Panc1 (cell line): ENCODE measurements around the gene CAGE1. TPM values are rescaled to one million over a fixed set of nuclear protein-coding genes. Genes with fewer than 3 reads are reported as not detected.

Experiments
- ATAC-seq: fragments of 200-7000 bp; cut with Tn5 transposase; 2 replicates; pipeline ENCODE4 v1.9.1; 2020; ENCODE audit warnings: mild to moderate bottlenecking, moderate library complexity
- BruUV-seq: library from RNA; stranded (reverse); fragments of 400-500 nt; replicated peaks from 2 replicates; lab custom pipeline; 2021; lab: Mats Ljungman, UMichigan
- CTCF ChIA-PET: fragments of 300-600 bp; sonication (Branson Sonifier 250); formaldehyde crosslinking; loops from one replicate; lab custom pipeline; 2022; ENCODE audit warnings: antibody characterized with exemption; lab: Charles Lee
- POLR2A ChIA-PET: fragments of 300-600 bp; sonication (Branson Sonifier 250); formaldehyde crosslinking; loops from one replicate; lab custom pipeline; 2022; ENCODE audit warnings: antibody characterized with exemption; lab: Charles Lee
- DNase-seq: peaks from one replicate; pipeline ENCODE4 v3.0.0-alpha.2; 2010; ENCODE audit warnings: low read depth, low spot score
- H3K27ac ChIP-seq: 2 replicates; pipeline ENCODE4 v1.5.1; 2011; ENCODE audit warnings: mild to moderate bottlenecking, low read length, inconsistent platforms
- H3K27me3 ChIP-seq: fragments of 200-500 bp; sonication (Bioruptor generic); 2 replicates; pipeline ENCODE4 v1.6.0; 2014; ENCODE audit warnings: low read length, inconsistent platforms; ENCODE audit not compliant: control insufficient read depth, insufficient read depth
- H3K36me3 ChIP-seq: fragments of 200-500 bp; sonication (Bioruptor generic); 2 replicates; pipeline ENCODE4 v1.5.1; 2014; ENCODE audit warnings: inconsistent platforms, mild to moderate bottlenecking, low read length, moderate library complexity; ENCODE audit not compliant: control insufficient read depth, insufficient read depth
- H3K4me1 ChIP-seq: 2 replicates; pipeline ENCODE4 v1.5.1; 2011; ENCODE audit warnings: inconsistent platforms, mild to moderate bottlenecking, low read length, moderate library complexity; ENCODE audit not compliant: control insufficient read depth, insufficient read depth
- H3K4me3 ChIP-seq, 2 experiments: 2 replicates each; pipeline ENCODE4 v1.5.1; 2011 to 2012; ENCODE audit warnings: low read depth in 2 of 2, low read length in 2 of 2, mild to moderate bottlenecking in 2 of 2, inconsistent platforms in 1 of 2, moderate library complexity in 1 of 2
- H3K9me3 ChIP-seq: fragments of 200-500 bp; sonication (Bioruptor generic); 2 replicates; pipeline ENCODE4 v1.5.1; 2014; ENCODE audit warnings: low read depth, mild to moderate bottlenecking, inconsistent platforms, low read length, moderate library complexity; ENCODE audit not compliant: control insufficient read depth, insufficient read depth
- CTCF ChIP-seq: fragments of 450-650 bp; IDR thresholded peaks from 2 replicates; pipeline ENCODE4 v1.5.1; 2017; ENCODE audit warnings: mild to moderate bottlenecking
- POLR2AphosphoS5 ChIP-seq: IDR thresholded peaks from 2 replicates; pipeline ENCODE4 v1.6.1; 2012; ENCODE audit warnings: mild to moderate bottlenecking, low read depth, low read length, moderate library complexity
- REST ChIP-seq, 2 experiments: IDR thresholded peaks; 2 replicates each; pipeline ENCODE4 v1.6.1; 2011 to 2012; ENCODE audit warnings: low read depth in 2 of 2, control low read depth in 1 of 2, low read length in 1 of 2, mild to moderate bottlenecking in 1 of 2, moderate library complexity in 1 of 2; ENCODE audit not compliant: insufficient read depth in 1 of 2
- SIN3A ChIP-seq: IDR thresholded peaks from 2 replicates; pipeline ENCODE4 v1.6.1; 2012; ENCODE audit warnings: low read depth, mild to moderate bottlenecking, low read length, moderate library complexity, borderline replicate concordance; ENCODE audit not compliant: insufficient read depth
- TCF7L2 ChIP-seq: IDR thresholded peaks from 2 replicates; pipeline ENCODE4 v1.6.1; 2011; ENCODE audit warnings: mild to moderate bottlenecking, low read depth, low read length, inconsistent platforms
- in situ Hi-C: cut with HindIII; loops from 2 replicates; pipeline ENCODE4 v1.10.0; 2016; ENCODE audit warnings: low sequenced_read_pairs, low pct_unique_long_range_greater_than_20kb
- intact Hi-C: fragments of 100-400 bp; cut with micrococcal nuclease; formaldehyde crosslinking; loops from one replicate; pipeline ENCODE4 v1.10.0; 2022; ENCODE audit not compliant: unreplicated experiment
- total RNA-seq: library from RNA; stranded (reverse); gene quantifications from one replicate; pipeline ENCODE4 v1.2.1, GENCODE V29; 2021; ENCODE audit not compliant: unreplicated experiment

Gene CAGE1
- total RNA-seq, 1 experiment from 2014 or later: not detected

- ATAC-seq: no peak
- CTCF ChIA-PET: no interaction called here
Measured at GRCh38 chr6:7404546-7404945, 15.0 kb upstream of the CAGE1 start.

GRCh38 chr6:7402716-7403115, 13.2 kb upstream of the CAGE1 start:
- no TSS peak for BruUV-seq
- H3K4me1 ChIP-seq: no peaks in the 10 kb centered on the region
- no peak for TF ChIP-seq REST (IDR thresholded peaks at IDR 0.05; ENCODE audit: insufficient read depth in 1 of 2, low read depth in 2 of 2, low read length in 1 of 2)
- no peak for TF ChIP-seq CTCF
- no peak for TF ChIP-seq TCF7L2
- TF ChIP-seq SIN3A: no peak
- TF ChIP-seq POLR2AphosphoS5: no peak
- DNase-seq (no peak), ATAC-seq (no peak)
- H3K27me3 ChIP-seq: no peaks in the 10 kb centered on the region
- H3K36me3 ChIP-seq: peaks cover 57% of the 10 kb centered on the region
- H3K27ac ChIP-seq: no peak overlapping the region
- no peaks in the 10 kb centered on the region for H3K9me3 ChIP-seq
- in situ Hi-C loops (no loop called here), intact Hi-C loops (no loop called here)
- POLR2A ChIA-PET: no interaction called here
- H3K4me3 ChIP-seq: no peak overlapping the region
- CTCF ChIA-PET: no interaction called here

More at GRCh38 chr6:7404546-7404945, 15.0 kb upstream of the CAGE1 start:
- POLR2A ChIA-PET: no interaction called here
- in situ Hi-C loops (no loop called here), intact Hi-C loops (no loop called here)
- H3K27ac ChIP-seq: no peak overlapping the region
- no peak for DNase-seq
- no TSS peak for BruUV-seq
- peaks cover 44% of the 10 kb centered on the region for H3K36me3 ChIP-seq
- H3K27me3 ChIP-seq: no peaks in the 10 kb centered on the region
- no peaks in the 10 kb centered on the region for H3K4me1 ChIP-seq
- H3K9me3 ChIP-seq: no peaks in the 10 kb centered on the region
- no peak overlapping the region for H3K4me3 ChIP-seq
- TF ChIP-seq REST (IDR thresholded peaks at IDR 0.05; ENCODE audit: insufficient read depth in 1 of 2, low read depth in 2 of 2, low read length in 1 of 2): no peak
- no peak for TF ChIP-seq SIN3A
- no peak for TF ChIP-seq TCF7L2
- TF ChIP-seq CTCF: no peak
- TF ChIP-seq POLR2AphosphoS5: no peak
